SU-DHL-6 (cell line): ENCODE measurements around the gene SCN2B.

Experiments
- H2AFZ ChIP-seq: fragments of 200-600 bp; sonication (generic); 2 replicates; pipeline ENCODE4 v1.6.1; 2014; ENCODE audit warnings: low read depth, mild to moderate bottlenecking, moderate library complexity, mixed read lengths, antibody characterized with exemption, low read length; ENCODE audit not compliant: severe bottlenecking
- H3F3A ChIP-seq: fragments of 200-600 bp; shearing (Covaris generic); 2 replicates; pipeline ENCODE4 v1.6.0; 2016; ENCODE audit warnings: antibody characterized with exemption, mild to moderate bottlenecking; ENCODE audit not compliant: insufficient read depth
- H3K27ac ChIP-seq: fragments of 200-600 bp; sonication (generic); 2 replicates; pipeline ENCODE4 v1.5.1; 2016; ENCODE audit warnings: low read depth, mild to moderate bottlenecking, low read length, moderate library complexity, mixed read lengths
- H3K27me3 ChIP-seq: fragments of 200-600 bp; sonication (generic), shearing (Covaris generic); 2 replicates; pipeline ENCODE4 v1.6.0; 2014; ENCODE audit warnings: mild to moderate bottlenecking, low read length
- H3K36me3 ChIP-seq: fragments of 200-600 bp; sonication (generic); 2 replicates; pipeline ENCODE4 v1.6.1; 2014; ENCODE audit warnings: mild to moderate bottlenecking, low read length, mixed read lengths
- H3K4me2 ChIP-seq: fragments of 300-600, 200-600 bp; shearing (Covaris generic), sonication (generic); 2 replicates; pipeline ENCODE4 v1.6.0; 2014; ENCODE audit warnings: low read length, low read depth, mild to moderate bottlenecking; ENCODE audit not compliant: poor library complexity, severe bottlenecking
- H3K4me3 ChIP-seq: fragments of 200-600 bp; sonication (generic); 2 replicates; pipeline ENCODE4 v1.5.1; 2014; ENCODE audit warnings: antibody characterized with exemption, low read length, mild to moderate bottlenecking, mixed read lengths; ENCODE audit not compliant: insufficient read depth, poor library complexity, severe bottlenecking
- H3K79me2 ChIP-seq: fragments of 200-600 bp; sonication (generic); 2 replicates; pipeline ENCODE4 v1.6.1; 2014; ENCODE audit warnings: mild to moderate bottlenecking, low read length, moderate library complexity; ENCODE audit not compliant: insufficient read depth
- H3K9ac ChIP-seq: fragments of 200-600 bp; sonication (generic); 2 replicates; pipeline ENCODE4 v1.7.0; 2014; ENCODE audit warnings: mild to moderate bottlenecking, low read length
- H3K9me2 ChIP-seq: fragments of 200-600 bp; sonication (generic); replicated peaks from 2 replicates; pipeline ENCODE4 v1.6.1; 2014; ENCODE audit warnings: low read length; ENCODE audit not compliant: insufficient read depth
- H3K9me3 ChIP-seq: fragments of 200-600 bp; sonication (generic); 2 replicates; pipeline ENCODE4 v1.6.1; 2014; ENCODE audit warnings: low read length, mixed read lengths; ENCODE audit not compliant: insufficient read depth
- H4K20me1 ChIP-seq: fragments of 200-600 bp; sonication (generic); 2 replicates; pipeline ENCODE4 v1.6.1; 2014; ENCODE audit warnings: low read depth, mild to moderate bottlenecking, antibody characterized with exemption, low read length, moderate library complexity, mixed read lengths
- EZH2phosphoT487 ChIP-seq: fragments of 200-600 bp; sonication (generic), shearing (Covaris generic); conservative IDR thresholded peaks from 2 replicates; pipeline ENCODE4 v1.6.1; 2018; ENCODE audit warnings: mild to moderate bottlenecking, antibody characterized with exemption, low read length, moderate library complexity, mixed read lengths
- TF ChIP-seq, protein P1 (sequence below): fragments of 200-600 bp; sonication (generic); IDR thresholded peaks from one replicate; pipeline ENCODE4 v1.5.1; 2017; ENCODE audit warnings: antibody characterized with exemption, mild to moderate bottlenecking, low read length, moderate library complexity; ENCODE audit not compliant: insufficient read depth, poor library complexity, severe bottlenecking

Gene SCN2B

GRCh38 chr11:118142081-118142480 lies 34.4 kb downstream of the SCN2B start:
- no peak overlapping the region for H3K4me2 ChIP-seq
- H2AFZ ChIP-seq = no peak overlapping the region
- H3K9me2 ChIP-seq = no peaks in the 10 kb centered on the region
- H4K20me1 ChIP-seq = no peaks in the 10 kb centered on the region
- H3K9ac ChIP-seq = no peak overlapping the region
- H3F3A ChIP-seq = no peaks in the 10 kb centered on the region
- no peak overlapping the region for H3K27ac ChIP-seq
- no peaks in the 10 kb centered on the region for H3K27me3 ChIP-seq
- no peak for TF ChIP-seq EZH2phosphoT487
- TF ChIP-seq, protein P1, sequence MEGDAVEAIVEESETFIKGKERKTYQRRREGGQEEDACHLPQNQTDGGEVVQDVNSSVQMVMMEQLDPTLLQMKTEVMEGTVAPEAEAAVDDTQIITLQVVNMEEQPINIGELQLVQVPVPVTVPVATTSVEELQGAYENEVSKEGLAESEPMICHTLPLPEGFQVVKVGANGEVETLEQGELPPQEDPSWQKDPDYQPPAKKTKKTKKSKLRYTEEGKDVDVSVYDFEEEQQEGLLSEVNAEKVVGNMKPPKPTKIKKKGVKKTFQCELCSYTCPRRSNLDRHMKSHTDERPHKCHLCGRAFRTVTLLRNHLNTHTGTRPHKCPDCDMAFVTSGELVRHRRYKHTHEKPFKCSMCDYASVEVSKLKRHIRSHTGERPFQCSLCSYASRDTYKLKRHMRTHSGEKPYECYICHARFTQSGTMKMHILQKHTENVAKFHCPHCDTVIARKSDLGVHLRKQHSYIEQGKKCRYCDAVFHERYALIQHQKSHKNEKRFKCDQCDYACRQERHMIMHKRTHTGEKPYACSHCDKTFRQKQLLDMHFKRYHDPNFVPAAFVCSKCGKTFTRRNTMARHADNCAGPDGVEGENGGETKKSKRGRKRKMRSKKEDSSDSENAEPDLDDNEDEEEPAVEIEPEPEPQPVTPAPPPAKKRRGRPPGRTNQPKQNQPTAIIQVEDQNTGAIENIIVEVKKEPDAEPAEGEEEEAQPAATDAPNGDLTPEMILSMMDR = no peak
- no peaks in the 10 kb centered on the region for H3K36me3 ChIP-seq
- no peak overlapping the region for H3K4me3 ChIP-seq
- H3K9me3 ChIP-seq = no peaks in the 10 kb centered on the region
- no peaks in the 10 kb centered on the region for H3K79me2 ChIP-seq

DNA sequence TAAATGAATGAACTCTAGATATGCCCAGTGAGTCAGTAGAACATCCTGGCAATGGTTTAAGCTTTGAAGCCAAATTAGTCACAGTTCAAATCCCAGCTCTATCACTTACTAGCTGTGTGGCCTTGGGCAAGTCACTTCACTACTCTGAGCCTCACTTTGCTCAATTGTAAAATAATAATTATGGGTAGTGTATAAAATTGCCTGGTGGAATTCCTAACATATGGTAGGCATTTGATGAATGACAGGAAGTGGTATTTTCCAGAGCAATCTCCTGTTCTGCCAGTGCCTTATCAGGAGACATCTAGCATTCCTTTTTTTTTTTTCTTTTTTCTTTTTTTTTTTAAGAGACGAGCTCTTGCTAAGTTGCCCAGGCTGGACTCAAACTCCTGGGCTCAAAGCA lies 36.9 kb downstream of the SCN2B start:
- Histone ChIP-seq H4K20me1 (no peaks in the 10 kb centered on the region), H3K4me3 (no peak overlapping the region), H3F3A (no peaks in the 10 kb centered on the region), H3K9me2 (no peaks in the 10 kb centered on the region), H3K9me3 (no peaks in the 10 kb centered on the region), H3K4me2 (no peak overlapping the region), H3K27ac (no peak overlapping the region), H3K79me2 (no peaks in the 10 kb centered on the region), H3K36me3 (no peaks in the 10 kb centered on the region), H2AFZ (no peak overlapping the region), H3K9ac (no peak overlapping the region), H3K27me3 (no peaks in the 10 kb centered on the region)
- TF ChIP-seq EZH2phosphoT487 = no peak
- TF ChIP-seq, protein P1 = no peak

GRCh38 chr11:118138839-118139420 lies 37.5 kb downstream of the SCN2B start:
- Histone ChIP-seq H3K9me3 (no peaks in the 10 kb centered on the region), H3F3A (no peaks in the 10 kb centered on the region), H4K20me1 (no peaks in the 10 kb centered on the region), H3K36me3 (no peaks in the 10 kb centered on the region), H3K9ac (no peak overlapping the region), H3K9me2 (no peaks in the 10 kb centered on the region), H3K27me3 (no peaks in the 10 kb centered on the region), H3K4me2 (no peak overlapping the region), H3K27ac (no peak overlapping the region), H3K79me2 (no peaks in the 10 kb centered on the region), H2AFZ (no peak overlapping the region), H3K4me3 (no peak overlapping the region)
- TF ChIP-seq, protein P1 = no peak
- no peak for TF ChIP-seq EZH2phosphoT487
